Measurements from ENCODE around the gene ACAP3.
"Not testable (repeated sequence)": the region's sequence is repeated elsewhere in the genome, so short reads cannot be mapped to it uniquely, and the experiment has no call there.

The ACAP3 gene

DNA sequence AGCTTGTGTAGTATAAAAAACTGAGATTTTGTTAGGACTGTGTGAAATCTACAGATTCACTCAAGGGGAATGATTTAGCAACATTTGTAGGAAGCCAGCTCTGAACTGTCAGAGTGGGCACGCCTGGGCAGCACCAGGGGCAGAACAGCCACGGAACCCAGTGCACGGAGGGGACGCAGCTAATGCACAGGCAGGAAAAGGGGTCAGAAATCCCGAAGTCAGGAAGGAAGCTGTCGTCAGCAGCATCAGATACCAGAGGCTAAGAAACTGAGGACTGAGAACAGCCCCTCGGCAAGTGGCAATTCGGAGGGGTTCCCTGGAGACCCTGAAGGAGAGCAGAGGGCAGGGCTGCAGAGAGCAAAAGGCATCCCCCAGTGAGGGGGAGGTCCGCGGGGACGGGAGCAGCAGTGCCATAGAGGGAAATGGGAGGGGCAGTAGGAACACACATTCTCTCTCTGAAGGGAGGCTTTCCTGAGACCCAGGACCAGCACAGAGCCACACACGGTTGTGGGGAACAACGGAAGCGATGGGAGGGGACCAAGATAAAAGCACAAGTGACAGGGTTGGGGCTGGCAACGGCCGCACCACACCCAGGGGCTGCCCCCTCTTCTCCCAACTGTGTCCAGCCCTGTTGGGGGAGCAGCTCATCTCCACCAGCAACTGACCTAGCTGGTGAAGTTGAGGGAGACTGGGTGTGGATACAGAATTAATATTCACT lies 46.7 kb downstream of the ACAP3 start:
- no peak for DNase-seq

DNA sequence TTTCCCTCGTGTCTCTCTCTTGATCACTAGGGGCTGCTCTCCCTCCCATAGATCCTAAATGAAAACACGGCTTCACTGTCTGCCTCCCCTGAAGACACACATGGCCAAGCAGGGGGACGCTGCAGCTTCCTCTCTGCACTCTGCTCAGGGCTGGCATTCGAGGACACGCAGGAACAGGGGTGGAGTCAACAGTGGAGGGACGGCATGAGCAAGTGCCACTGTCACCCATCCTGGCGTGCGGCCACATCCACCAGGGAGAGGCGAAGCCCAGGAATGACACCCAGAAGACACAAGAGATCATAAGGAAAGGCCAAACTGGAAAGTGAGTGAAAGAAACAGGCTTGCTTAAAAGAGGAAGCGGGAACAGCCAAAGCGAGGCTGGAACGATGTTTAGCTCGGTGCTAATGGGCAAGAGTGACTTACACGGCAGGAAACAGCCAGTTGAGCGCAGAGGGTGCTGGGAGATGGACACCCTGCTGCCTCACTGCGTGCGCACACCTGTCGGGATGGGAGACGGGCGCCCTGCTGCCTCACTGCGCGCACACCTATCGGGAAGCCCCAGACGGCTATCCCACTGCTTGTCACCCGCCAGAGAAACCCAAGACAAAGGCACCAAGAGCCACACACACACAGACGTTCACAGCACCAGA lies 47.7 kb downstream of the ACAP3 start:
- DNase-seq = peak; percentile 39 to 65 (median 53)

DNA sequence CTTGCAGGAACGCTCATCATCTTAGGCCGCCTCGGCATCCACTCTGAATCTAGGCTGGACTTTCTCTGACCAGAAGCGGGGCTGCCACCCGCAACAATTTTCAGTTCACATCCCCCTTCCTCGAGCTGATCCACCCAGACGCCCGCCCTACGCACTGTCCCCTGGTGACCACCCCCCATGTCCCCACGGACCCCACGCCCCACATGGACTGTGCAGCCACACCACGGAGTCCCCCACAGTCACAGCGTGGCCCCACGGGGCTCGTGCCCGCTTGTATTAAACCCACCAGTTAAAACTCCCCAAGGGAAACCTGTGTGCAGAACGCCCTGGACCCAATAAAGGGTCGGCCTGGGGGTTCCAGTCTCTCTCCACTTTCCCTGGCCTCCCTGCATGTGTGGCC lies 48.2 kb downstream of the ACAP3 start:
- DNase-seq = no peak

DNA sequence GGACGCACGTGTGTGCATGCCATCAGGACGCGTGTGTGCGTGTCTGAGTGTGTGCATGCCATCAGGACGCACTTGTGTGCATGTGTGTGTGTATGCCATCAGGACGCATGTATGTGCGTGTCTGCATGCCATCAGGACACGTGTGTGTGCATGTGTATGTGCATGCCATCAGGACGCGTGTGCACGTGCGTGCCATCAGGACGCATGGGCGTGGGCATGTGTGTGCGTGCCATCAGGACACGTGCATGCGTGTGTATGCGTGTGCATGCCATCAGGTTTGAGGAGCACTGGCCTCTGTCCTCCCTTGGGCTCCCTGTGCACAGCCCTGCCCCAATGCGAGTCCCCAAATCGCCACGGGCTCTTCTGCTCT lies 48.6 kb downstream of the ACAP3 start:
- no peak for DNase-seq

DNA sequence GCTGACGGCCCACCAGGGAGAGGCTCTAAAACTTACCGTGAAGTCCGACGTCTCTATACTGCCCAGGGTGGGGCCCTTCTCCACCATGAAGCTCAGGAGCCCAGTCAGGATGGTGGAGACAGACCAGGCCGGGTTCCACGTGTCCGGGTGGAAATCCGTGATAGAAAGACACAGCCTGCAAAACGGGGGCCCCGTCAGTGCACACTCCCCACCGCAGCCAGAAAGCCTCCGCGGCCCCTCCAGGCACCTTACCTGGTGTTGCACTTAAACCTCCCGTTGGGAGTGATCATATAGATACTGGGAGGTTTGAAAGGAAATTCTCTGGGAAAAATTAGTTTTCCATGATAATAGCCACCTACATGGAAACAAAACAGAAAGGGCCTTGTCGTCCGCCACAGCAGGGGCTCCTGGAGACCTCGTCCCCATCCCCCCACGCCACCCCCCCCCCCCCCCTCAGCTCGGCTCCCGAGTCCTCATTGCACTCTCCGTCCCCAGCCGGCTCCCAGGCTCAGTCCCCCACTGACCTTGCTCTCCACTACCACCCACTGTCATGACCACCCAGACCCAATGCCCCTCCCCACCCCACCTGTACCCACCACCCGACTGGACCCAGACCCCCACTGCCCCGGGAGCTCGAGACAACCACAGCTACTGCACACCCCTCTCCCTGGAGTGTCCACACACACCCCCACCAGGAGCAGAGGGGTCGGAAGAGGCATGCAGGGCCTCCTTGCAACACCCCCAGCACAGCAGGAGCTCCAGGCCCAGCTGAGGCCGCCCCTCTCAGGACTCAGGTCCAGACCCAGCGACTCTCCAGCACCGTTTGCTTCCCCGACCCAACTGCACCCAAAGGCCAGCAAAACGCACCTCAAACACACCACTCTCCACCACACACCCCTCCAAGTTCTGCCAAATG lies 50.5 kb downstream of the ACAP3 start:
- DNase-seq = no peak

DNA sequence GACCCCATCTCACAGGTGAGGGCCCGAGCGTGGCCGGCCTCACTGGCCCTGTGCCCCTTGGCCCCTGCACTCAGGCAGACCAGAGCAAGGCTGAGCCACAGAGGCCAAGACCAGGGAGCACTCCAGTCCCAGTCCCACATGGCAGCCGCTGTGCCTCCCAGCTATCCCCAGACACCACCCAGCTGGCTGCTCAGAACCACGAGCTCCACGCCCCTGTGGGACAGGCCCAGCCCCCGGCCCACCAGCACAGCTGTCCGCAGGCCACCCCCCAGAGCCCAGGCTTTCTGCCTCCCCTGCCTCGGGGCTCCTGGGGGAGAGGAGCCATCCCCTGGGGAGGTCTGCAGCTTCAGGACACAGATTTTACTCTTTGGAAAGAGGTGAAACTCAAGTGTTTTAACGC lies 52.1 kb downstream of the ACAP3 start:
- no peak for DNase-seq

DNA sequence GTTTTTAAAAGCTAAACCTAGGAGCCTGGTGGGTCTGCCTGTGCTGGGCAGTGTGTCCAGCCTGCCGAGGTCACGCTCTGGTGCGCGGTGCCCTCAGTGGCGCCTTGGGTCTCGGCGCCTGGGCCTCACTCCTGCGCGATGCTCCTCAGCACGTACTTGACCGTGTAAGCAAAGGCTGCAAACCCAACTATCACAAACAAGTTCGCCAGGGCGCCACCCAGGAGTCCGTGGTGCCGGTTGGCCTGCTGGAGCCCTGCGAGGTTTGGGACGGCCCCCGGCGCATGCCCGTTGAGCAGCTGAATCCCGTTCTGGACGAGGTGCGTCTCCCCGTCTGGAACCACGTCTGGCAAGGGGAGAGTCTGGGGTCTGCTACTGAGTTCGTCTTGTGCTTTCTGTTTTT lies 52.7 kb downstream of the ACAP3 start:
- DNase-seq = no peak

DNA sequence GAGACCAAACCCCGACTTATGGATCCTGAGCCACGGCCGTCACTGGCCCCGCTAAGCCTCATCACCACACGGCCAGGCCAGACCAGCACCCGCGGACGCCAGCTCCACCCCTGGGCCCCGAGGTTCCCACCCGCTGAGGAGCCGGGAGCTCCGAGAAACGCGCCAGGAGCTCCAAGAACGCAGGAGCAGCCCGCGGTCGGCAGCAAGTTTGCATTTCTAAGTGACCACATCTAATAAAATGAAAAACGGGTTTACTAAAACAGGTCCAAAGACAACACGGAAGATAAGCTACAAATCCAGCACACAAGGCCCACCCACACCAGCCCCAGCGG lies 53.1 kb downstream of the ACAP3 start:
- DNase-seq = no peak

DNA sequence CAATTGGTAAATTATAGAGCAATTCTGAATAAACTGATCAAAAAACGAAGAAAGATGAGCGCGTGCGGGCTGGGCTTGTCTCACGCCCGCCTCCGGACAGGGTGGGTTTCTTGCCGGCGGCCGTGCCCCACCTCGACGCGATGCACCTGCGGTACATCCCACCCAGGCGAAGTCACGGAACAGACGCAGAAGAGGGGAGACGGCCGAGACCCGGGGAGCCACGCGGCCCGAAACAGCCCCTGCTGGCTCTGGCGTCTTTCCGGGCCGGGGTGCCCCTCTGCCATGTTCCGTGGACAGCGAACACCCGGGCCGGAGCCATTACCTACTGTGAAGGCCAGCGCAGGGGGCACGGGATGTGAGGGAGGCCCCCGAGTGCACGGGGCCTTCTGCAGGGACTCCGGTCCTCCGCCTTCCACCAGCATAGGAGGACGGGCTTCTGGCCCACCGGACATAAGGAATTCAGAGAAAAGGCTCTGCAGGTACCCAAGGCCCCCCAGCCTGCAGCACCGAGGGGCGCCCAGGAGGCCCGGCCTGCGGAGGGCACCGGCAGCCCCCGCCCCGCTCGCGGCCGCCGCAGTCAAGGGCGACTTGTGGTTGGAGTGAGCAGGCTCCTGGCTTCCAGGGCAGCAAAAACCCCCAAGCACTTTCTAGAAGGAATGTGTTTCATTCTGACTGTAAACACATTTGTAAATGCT lies 53.6 kb downstream of the ACAP3 start:
- no peak for DNase-seq

DNA sequence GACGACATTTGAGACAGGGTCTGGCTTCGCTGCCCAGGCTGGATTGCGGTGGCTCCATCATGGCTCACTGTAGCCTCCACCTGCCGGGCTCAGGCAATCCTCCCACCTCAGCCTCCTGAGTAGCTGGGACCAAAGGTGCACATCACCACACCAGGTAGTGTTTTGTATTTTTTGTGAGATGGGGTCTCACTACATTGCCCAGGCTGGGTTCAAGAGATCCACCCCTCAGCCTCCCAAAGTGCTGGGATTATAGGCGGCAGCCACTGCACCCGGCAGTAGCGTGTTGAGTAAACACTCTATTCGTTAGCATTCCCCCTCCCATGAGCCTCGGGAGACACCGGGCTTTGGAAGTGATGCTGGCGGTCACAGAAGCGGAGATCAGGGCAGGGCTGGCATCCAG lies 54.4 kb downstream of the ACAP3 start:
- no peak for DNase-seq

DNA sequence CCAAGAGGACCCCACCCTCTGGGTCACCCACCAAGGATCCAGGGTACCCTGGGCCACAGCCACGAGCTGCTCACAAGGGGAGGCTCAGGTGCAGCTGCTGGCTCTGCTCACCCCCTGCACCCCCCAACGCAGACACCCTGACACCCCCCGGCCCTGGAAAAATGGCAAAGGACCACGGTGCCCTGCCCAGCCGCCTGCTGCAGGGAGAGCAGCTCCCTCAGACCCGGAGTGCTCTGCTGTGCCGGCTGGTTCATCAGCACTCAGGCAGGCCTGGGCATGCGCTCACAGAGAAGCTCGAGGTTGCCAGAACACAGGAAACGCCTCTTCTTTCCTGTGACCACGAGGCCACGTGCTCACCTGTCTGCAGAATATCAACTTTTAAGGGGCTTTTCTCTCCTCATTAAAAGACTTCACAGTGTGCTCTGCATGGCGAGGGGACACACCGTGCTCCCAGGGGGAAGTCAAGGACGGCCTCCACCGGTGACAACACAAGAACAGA lies 56.9 kb downstream of the ACAP3 start:
- DNase-seq = no peak

DNA sequence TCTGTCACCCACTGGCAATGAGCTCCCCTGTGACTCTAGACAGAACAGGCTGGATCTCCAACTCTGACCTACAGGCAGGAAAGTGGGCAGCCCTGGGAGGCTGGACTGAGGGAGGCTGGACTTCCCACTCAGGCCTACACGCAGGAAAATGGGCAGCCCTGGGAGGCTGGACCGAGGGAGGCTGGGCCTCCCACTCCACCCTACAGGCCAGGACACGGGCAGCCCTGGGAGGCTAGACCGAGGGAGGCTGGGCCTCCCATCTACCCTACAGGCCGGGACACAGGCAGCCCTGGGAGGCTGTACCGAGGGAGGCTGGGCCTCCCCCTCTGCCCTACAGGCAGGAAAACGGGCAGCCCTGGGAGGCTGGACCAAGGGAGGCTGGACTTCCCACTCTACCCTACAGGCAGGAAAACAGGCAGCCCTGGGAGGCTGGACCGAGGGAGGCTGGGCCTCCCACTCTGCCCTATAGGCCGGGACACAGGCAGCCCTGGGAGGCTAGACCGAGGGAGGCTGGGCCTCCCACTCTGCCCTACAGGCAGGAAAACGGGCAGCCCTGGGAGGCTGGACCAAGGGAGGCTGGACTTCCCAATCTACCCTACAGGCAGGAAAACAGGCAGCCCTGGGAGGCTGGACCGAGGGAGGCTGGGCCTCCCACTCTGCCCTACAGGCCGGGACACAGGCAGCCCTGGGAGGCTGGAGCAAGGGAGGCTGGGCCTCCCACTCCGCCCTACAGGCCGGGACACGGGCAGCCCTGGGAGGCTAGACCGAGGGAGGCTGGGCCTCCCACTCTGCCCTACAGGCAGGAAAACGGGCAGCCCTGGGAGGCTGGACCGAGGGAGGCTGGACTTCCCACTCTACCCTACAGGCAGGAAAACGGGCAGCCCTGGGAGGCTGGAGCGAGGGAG lies 59.5 kb downstream of the ACAP3 start:
- DNase-seq = not testable (repeated sequence)

DNA sequence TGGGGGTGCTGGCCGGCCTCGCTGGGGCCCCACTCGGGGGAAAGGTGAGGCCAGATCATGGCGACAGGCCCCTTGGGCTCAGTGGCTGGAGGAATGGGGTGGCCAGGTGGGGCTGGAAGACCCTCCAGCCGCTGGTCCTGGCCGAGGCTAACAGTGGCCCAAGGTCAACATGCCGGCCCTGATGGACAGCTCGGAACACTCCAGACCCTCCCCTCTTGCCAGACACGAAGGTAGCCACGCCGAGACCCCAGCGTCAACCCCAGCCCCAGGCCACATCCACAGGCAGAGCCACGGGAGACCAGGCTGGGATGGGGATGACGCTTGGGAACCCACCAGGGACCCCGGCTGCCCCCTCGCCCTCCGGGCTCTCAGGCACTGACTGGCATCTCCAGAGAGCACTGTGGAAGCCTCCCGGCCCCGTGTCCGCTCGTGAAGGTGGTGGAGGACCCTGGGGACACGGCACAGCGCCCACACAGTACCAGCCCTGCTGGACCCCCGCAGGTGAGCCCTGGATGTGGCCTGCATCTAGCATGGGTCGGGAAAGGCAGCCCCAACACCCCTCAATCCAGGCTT lies 60.3 kb downstream of the ACAP3 start:
- no peak for DNase-seq

DNA sequence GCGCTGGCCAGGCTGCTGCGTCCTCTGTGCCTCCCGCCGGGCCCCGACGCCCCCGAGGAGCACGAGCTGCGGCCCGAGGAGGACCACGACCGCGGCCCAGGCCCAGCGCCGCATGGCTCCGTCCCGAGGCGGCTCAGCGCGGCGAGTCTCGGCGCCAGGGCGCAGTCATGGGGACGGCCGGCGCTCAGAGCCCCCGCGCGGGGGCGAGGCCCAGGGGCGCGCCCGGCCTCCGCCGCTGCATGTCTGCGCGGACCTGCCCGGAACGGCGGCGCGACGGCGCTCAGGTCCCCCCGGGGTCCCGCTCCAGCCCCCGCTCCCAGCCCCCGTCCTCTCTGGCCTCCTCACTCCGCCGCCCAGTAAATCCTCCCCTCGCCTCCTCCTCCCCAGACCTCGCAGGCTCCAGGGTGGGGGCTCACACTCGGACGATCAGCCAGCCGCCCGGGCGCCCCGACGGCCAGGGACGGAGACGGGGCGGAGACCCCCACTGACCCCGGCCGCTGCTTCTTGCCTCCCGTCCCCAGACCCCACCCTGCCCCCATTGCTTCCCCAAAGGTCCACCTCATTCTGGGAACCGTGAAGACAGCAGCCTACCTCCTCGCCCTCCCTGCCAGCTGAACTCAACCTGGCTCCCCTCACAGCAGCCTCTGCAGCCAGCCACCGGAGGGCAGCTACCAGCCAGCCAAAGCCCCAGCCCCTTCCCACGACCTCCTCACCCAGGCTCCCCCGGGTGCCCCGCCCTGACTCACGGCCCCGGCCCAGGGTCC lies 61.0 kb downstream of the ACAP3 start, which contains the start of gene C1QTNF12:
TSS of gene C1QTNF12 (minus strand) at position 146 of the 764 bp plus-strand sequence. CDS start at position 114, 32 bp downstream.
- peak in 2 of 3 donors; percentile 18 to 43 for DNase-seq

DNA sequence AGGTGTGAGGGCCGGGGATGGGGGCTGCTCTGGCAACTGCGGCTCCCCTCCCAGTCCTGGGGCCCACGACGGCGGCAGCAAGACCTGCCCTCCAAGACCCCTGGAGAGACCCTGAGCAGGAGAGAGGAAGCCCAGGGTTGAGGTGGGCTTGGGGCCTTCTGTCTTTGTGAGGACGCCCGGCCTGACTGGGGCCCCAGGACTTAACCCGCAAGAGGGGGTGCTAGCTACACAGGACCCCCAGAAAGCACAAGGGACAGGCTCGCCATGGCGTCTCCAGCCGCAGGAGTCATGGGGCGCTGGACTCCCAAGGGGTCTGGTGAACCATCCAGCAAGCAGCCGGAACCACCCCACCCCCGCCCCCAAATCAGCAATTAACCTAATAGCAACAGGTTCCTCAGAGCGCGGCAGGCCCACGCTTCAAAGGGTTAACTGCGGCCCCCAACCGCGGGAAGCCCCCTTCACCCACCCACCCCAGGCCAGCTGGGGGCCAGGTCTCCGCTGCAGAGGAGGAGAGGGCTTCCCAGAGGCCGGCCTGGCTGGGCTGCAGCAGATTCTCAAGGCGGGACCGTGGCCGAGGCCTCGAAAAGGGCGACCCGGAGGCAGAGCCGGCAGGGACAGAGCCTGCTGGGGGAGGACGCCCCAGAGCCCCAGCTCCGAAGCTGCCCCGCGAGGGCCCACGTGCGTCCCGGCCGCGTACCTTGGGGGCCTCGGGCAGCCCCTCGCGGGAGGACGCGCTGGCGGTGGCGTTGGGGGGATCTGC lies 61.7 kb downstream of the ACAP3 start:
- DNase-seq = no peak

DNA sequence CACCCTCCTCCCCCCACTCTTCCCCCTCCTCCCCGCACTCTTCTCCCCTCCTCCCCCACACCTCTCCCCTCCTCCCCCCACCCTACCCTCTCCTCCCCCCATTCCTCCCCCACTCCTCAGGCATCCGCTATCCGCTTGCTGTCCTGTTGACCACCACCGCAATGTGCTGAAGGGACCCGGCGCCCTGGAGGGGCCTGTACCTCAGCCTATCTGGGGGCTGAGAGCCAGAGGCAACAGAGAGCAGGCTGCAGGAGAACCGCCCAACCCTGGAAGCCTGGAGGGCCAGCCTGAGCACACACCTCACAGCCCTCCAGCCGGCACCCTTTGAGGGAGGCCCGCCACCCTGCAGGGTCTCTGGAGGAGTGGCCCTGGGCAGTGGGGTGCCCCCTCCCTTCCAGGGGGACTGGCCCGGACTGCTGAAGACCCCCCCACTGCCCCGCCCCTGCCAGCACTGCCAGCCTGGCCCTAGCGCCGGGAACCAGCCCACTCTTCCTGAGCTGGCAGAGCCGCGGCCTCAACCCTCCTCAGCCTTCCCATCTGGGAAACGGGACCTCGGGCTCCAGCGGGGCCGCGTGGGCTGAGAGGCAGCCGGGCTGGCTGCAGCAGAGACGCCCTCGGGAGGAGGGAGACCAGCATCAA lies 62.4 kb downstream of the ACAP3 start:
- no peak for DNase-seq

DNA sequence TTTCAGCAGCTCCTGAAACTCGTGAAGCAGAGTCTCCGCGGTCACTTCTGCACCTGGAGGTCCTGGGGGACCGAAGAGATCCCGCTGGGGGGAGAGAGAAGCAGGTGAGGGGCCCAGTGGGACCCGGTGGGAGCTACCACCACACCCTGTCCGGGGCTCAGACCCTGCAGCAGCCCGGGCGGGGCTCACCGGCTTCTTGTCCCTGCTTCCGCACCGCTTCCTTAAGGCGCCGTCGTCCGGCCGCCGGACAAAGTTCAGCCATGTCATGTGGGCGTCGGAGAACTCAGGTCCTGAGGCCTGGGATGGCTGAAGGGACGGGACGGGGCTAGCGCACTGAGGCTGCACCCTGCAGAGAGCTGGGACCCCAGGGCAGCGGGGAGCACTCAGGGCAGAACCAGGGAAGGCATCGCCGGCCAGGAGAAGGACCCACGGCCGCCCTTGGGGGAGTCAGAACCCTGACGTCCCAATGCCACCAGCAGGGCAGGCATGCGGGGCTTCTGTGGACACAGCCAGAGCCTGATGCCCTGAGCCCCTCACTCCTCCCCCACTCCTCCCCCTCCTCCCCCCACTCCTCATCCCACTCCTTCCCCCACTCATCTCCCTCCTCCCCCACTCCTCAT lies 63.4 kb downstream of the ACAP3 start:
- no peak for DNase-seq

DNA sequence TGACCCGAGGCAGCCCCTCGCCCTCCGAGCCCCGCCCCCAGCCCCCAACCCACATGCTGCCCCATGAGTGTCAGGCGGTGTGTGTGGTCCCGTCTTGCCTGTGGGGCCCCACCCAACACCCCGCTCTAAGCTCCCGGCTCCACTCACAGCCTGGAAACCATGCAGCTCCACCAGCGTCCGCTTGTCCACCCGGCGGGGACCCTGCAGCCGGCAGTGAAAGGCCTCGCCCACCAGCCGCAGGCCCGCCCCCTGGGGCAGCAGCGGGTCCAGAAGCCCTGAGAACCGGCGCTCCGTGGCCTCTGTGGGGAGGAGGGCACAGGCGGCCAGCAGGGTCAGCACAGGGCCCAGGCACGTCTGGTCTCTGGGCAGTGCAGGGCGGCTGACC lies 63.9 kb downstream of the ACAP3 start:
- no peak for DNase-seq

DNA sequence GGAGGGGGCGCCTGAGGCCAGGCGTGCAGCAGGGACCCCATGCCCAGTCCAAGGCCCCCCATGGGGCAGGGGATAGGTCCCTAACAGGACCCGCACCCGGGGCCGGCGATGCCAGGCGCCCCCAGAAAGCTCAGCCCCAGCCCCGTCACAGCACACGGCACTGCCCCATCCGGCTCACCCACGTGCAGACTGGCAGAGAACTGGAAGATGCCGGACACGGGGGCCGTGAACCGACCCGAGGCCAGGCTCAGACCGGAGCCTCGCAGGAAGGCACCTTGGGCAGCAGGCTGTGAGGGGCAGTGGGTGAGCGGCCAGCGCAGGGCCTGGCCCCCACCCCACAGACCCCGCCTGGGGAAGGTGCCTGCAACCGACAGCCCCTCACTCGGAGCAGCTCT lies 64.5 kb downstream of the ACAP3 start:
- no peak for DNase-seq

Data from suppressor macrophage treated with lipopolysaccharide for 1 hour (primary cell).